ENCODE data around the gene MYBPC1.

GRCh38 chr12:101654442-101654841 lies 59.7 kb downstream of the MYBPC1 start:
- TF ChIP-seq, protein P1, sequence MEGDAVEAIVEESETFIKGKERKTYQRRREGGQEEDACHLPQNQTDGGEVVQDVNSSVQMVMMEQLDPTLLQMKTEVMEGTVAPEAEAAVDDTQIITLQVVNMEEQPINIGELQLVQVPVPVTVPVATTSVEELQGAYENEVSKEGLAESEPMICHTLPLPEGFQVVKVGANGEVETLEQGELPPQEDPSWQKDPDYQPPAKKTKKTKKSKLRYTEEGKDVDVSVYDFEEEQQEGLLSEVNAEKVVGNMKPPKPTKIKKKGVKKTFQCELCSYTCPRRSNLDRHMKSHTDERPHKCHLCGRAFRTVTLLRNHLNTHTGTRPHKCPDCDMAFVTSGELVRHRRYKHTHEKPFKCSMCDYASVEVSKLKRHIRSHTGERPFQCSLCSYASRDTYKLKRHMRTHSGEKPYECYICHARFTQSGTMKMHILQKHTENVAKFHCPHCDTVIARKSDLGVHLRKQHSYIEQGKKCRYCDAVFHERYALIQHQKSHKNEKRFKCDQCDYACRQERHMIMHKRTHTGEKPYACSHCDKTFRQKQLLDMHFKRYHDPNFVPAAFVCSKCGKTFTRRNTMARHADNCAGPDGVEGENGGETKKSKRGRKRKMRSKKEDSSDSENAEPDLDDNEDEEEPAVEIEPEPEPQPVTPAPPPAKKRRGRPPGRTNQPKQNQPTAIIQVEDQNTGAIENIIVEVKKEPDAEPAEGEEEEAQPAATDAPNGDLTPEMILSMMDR (conservative IDR thresholded peaks at IDR 0.05 in 1 of 2, IDR thresholded peaks at IDR 0.05 in 1 of 2; ENCODE audit: extremely low read depth in 1 of 2, insufficient read depth in 1 of 2, low read depth in 1 of 2, low read length in 2 of 2): no peak
- no peak for TF ChIP-seq EZH2 (IDR thresholded peaks at IDR 0.05; ENCODE audit: borderline replicate concordance, low read length)
